GM18526 (cell line): ENCODE results near the gene C12orf50.

Experiments used
- POLR2A ChIP-seq: IDR thresholded peaks from 3 replicates; pipeline ENCODE4 v1.6.1; 2011; ENCODE audit not compliant: insufficient read length; ENCODE audit errors: extremely low read depth

C12orf50 gene

GRCh38 chr12:87939182-87939581 lies 90.0 kb downstream of the C12orf50 start:
- TF ChIP-seq POLR2A = no peak

- no peak for TF ChIP-seq POLR2A
Measured at GRCh38 chr12:87935216-87935615, 94.0 kb downstream of the C12orf50 start.

- TF ChIP-seq POLR2A = no peak
Measured at GRCh38 chr12:87933991-87934390, 95.2 kb downstream of the C12orf50 start.

- no peak for TF ChIP-seq POLR2A
Measured at GRCh38 chr12:87931812-87932211, 97.4 kb downstream of the C12orf50 start.

GRCh38 chr12:87930627-87931026 lies 98.6 kb downstream of the C12orf50 start:
- TF ChIP-seq POLR2A = no peak
